ENCODE data around the gene RGL2.

GRCh38 chr6:33321227-33321626 is 22.5 kb upstream of the RGL2 start:
- no peak for TF ChIP-seq MAFK (IDR thresholded peaks at IDR 0.05; ENCODE audit: low read depth, low read length)
- TF ChIP-seq CHD1 (IDR thresholded peaks at IDR 0.05; ENCODE audit: low read depth, low read length) = no peak

All from IMR-90 (cell line).